GM18907 (cell line): Measurements from ENCODE around the gene MYOCOS.
"Not testable (repeated sequence)": the region's sequence is repeated elsewhere in the genome, so short reads cannot be mapped to it uniquely, and the experiment has no call there.

Source experiments
- ATAC-seq: cut with Tn5 transposase; IDR thresholded peaks from one replicate; pipeline ENCODE4 v1.9.1; 2021; ENCODE audit warnings: mild to moderate bottlenecking, moderate library complexity; ENCODE audit not compliant: unreplicated experiment

The MYOCOS gene, protein sequence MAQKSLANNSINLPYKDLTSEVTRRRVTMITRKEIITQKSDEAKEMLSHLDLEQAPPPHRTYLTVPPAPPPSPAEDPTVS

DNA sequence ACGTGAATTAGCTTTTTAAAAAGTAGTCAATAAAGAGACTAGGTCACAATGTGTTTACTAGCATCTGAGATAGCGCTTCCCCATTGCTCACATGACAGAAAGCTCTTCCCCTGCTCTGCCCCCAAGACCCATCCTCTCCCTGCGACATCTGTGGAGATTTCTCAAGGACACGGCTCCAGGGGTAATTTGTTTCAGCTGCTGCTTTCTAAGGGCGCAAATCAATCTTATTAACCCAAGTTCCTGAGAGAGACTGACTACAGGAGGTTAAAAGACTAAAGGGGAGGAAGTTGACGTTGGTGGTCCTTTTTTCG is at the start of gene MYOCOS:
Gene MYOCOS, plus strand, starts transcription at position 92 of the 311 bp plus-strand sequence. CDS start 1,641 bp downstream, outside the sequence.
- no peak for ATAC-seq

DNA sequence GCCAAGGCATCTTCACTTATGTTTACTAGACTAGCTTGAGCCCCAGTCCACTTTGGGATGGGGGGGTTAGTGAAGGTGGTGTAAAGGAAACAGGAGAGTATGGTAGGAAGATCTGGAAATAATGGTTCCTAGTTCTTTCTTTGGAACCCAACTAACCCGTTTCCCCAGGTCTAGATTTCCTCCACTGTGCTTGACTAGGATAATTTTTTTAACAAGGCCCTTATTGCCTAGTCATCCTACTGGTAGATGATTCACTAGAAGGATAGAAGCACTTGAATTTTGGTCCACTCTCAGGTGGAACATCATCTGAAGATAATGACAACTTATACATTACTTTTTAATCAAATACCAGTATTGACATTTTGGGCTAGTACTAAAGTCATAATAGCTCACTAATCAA is 45.9 kb upstream of the MYOCOS start:
- ATAC-seq, result no peak

DNA sequence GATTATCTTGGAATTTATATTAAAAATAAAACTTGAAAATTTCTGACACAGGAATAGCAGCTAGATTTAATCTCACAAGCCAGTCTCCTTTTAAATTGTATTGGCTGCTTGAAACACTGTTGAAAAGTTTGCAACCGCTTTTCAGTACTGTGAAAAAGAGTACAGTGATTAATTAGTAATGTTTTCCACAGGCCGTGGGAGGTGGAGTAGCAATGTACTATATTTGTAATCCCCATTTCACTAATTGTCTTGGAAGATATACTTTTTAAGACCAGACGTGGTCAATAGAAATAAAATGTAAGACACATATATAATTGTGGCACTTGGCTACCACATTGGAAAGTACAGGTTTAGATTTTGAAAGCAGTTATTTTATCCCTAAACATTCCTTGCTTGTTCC is 40.8 kb upstream of the MYOCOS start:
- ATAC-seq, result no peak

DNA sequence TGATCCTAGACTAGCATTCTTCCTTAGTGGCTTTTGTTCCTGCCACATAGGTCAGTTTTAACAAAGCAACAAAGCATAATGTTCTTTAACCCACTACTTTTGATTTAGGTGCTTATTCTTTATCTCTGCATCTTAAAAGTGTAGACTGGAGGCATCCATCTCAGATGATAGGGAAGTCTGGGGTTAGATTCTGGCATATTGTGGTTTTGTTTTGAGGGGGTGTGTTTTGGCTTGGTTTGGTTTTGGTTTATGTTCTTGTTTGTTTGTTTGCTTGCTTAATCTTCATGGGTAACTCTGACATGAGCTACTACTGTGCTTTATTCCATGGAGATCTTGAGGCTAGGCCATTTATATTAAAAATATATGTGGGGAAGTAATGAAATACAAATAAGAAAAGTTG is 40.3 kb upstream of the MYOCOS start:
- no peak for ATAC-seq

DNA sequence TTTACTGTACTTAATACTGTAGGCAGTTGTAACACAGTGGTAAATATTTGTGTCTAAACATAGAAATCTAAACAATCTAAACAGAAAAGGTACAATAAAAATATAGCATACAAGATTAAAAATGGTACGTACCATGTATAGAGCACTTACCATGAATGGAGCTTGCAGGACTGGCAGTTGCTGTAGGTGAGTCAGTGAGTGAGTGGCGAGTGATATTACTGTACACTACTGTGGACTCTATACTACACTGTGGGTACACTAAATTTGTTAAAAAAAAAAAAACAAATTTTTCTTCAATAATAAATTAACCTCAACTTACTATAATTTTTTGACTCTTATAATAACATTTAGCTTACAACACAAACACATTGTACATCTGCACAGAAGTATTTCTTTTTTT is 39.5 kb upstream of the MYOCOS start:
- no peak for ATAC-seq

DNA sequence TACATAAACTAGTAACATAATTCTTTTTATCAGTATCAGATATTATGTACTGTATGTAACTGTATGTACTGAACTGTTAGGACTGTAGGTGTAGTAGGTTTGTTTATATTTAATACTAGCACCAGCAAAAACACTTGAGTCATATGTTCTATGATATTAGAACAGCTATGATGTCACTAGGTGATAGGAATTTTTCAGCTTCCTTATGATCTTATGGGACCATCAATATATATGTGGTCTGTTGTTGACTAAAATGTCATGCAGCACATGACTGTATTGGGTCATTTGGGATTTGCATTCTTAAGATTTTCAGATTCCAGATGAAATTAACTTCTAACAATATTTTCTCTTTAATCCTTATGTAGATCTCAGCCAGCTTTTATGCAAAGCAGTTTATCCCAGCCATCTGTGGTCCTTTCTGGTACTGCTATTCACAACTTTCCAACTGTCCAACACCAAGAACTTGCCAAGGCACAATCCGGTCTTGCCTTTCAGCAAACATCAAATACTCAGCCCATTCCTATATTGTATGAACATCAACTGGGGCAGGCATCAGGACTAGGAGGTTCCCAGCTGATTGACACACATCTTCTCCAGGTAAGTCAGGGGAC is 38.3 kb upstream of the MYOCOS start:
- ATAC-seq, result no peak

DNA sequence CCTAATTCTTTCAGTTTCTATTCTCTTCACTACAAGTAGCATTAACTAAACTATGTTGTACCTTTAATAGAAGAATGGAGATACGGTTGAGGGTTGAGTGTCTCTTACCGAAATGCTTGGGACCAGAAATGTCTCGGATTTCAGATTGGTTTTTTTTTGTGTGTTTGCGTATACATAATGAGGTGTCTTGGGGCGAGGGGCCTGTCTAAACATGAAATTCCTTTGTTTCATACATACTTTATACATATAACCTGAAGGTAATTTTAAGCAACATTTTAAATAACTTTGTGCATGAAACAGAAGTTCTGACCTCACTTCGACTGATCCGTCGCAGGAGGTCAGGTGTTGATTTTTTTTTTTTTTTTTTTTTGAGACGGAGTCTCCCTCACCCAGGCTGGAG is 36.3 kb upstream of the MYOCOS start:
- ATAC-seq, result no peak

DNA sequence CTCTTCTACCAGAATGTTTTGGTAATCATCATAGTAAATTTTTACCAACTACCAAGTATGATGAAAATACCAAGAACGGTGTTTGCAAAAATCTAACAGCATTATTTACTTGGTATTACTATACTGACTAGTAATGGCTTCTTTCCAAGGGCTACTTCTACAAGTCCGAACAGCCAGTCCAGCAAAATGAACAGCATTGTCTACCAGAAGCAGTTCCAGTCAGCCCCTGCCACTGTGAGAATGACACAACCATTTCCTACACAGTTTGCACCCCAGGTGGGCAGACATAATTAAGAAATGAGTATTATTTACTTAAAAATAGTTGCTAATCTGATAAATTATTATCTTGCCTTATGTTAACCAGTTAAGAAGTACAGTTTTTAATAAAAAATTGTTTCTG is 33.8 kb upstream of the MYOCOS start:
- no peak for ATAC-seq

DNA sequence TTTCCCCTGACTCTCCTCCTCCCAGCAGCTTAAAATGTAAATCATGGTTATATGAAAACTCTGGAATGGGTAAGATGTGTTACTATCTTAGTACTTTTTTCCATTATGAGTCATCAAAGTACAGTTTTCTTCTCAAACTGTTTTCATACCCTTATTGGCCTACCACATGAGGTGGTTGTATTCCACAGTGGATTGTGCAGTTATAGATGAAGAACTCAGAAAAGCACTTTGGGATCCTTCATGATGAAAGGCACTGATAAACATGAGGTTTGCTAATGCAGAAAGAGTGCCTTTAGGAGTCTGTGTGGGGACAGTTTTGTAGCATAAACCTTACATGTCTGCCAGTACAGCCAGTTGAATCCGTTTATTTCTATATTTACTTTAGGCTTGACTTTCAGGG is 32.0 kb upstream of the MYOCOS start:
- ATAC-seq, result no peak

DNA sequence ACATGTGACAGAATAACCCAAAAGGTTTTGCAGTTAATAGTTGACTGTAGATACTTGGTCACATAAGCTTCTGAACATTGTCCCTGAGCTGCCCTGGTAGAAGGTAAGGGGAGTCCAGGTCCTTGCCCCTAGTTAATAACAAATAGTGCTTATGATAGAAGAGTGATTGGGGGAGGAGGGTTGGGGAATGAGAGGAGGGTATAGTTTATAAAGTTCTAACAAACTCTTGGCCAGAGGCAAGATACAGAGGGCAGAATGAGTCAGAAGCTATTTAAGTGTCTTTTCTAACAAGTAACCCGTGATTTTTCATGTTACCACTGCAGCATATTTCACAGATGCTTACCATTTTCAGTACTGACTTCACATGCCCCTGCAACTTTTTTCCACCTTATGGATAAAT is 26.7 kb upstream of the MYOCOS start:
- ATAC-seq, result no peak

DNA sequence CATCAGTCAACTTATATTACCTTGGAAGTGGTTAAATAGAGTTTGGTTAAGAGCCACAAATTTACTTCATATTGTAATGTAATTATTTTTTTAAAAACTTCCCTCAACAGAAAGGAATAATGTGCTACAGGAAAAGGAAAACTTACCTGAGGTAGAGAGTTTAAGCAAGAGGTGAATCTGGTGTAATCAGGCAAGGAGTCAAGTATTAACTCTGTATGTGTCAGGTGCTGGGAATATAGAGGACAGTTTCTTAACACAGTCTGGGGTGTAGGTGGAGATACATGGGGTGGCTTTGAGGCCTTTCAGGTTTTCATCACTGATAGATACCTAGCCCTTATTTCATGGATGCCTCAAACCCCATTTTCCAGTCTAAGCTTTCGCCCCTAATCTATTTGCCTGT is 25.9 kb upstream of the MYOCOS start:
- no peak for ATAC-seq

DNA sequence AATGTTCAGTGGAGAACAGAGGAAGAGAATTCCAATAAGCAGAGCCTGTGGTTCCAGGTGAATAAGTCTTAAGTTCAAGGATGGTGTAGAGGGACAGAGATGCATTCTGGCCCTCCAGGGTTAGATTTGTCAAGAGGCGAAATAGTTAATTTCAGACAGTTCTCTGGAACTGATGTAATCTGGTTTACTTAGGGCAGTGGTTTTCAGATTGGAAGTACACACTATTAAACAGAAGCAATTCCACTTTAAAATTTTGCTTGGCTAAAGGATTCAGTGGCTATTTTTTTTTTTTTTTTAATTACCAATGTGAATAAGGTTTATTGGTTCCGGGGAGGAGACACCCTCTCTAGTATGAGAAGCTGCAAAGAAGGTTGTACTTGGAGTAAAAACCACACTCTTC is 25.3 kb upstream of the MYOCOS start:
- ATAC-seq, result no peak

DNA sequence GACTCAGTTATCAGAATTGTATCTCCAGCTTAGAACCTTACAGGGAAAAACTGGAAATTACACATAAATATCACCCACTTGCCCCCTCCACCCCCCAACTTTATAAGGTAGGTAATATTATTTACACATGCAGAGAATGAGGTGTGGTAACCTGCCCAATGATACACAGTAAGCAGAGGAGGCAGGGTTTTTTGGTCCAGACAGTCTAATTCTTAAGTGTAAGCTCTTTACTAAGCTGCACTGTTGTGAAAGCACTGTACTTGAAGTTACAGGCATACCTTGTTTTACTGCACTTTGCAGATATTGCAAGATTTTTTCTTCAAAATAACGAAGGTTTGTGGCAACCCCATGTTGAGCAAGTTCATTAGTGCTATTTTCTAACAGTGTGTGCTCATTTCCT is 24.8 kb upstream of the MYOCOS start:
- no peak for ATAC-seq

DNA sequence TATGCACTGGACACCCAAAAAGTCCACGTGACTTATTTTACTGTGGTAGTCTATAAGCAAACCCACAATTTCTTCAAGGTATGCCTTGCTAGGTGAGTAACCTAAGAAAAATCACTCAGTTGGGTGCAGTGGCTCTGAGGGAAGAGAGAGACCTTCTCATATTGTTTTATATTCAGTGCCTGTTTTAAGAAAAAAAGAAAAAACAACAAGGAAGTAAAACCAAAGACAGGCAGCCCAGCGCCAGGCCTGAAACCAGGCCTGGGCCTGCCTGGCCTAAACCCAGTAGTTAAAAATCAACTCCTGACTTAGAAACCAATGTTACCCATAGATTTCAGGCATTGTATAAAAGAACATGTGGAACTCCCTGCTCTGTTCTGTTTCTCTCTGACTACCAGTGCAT is 21.7 kb upstream of the MYOCOS start:
- not testable (repeated sequence) for ATAC-seq

DNA sequence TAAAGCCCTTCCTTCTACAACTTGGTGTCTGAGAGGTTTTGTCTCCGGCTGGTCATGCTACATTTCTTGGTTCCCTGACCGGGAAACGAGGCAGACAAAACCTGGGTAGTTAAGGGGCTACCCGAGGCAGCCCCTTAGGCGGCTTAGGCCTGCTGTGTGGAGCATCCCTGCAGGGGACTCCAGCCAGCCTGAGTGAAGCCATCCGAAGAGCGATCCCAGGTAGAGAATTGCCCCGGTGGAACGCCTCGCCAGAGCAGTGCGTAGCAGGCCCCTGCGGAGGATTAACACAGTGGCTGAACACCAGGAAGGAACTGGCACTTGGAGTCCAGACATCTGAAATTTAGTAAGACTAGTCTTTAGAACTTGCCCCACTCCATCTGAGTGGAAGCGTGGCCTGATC is 21.2 kb upstream of the MYOCOS start:
- ATAC-seq, result no peak

DNA sequence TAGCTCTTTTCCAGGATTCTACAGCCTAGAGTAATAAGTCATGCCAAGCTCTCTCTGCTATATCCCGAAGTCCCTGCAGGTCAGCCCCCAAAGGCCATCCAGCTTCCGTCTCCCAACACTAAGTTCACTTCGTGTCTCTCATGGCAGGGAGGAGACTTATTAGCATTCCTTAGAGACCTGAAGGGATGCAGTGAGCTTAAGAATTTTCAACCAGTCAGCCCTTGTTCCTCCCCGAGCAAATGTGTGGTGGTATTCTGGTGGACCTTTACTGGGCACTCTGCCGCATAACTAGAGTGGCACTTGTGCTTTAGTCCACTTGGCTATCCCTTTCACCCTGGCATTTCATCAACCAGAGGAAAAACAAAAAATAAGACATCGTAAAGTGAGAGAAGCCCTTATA is 19.0 kb upstream of the MYOCOS start:
- ATAC-seq, result not testable (repeated sequence)

DNA sequence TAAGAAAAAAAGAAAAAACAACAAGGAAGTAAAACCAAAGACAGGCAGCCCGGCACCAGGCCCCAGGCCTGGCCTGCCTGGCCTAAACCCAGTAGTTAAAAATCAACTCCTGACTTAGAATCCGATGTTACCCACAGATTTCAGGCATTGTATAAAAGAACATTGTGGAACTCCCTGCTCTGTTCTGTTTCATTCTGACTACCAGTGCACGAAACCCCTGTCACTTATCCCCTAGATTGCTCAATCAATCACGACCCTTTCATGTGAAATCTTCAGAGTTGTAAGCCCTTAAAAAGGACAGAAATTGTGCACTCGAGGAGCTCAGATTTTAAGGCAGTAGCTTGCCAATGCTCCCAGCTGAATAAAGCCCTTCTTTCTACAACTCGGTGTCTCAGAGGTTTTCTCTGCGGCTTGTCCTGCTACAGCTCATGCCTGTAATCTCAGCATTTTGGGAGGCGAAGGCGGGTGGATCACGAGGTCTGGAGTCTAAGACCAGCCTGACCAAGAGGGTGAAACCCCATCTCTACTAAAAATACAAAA is 15.6 kb upstream of the MYOCOS start:
- ATAC-seq, result peak; percentile 71

DNA sequence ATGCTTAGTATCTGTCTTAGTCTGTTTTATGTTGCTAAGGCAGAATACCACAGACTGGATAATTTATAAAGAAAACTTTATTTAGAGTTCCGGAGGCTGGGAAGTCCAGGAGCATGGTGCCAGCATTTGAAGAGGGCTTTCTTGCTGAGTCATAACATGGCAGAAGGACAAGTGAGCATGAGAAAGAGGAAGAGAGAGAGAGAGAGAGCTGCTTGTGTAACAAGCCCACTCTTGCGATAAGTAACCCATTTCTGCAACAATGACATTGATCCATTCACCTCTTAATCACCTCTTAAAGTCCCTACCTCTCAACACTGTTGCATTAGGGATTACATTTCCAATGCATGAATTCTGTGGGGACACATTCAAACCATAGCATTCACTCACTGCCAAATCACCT is 11.7 kb upstream of the MYOCOS start:
- peak; percentile 48 for ATAC-seq

DNA sequence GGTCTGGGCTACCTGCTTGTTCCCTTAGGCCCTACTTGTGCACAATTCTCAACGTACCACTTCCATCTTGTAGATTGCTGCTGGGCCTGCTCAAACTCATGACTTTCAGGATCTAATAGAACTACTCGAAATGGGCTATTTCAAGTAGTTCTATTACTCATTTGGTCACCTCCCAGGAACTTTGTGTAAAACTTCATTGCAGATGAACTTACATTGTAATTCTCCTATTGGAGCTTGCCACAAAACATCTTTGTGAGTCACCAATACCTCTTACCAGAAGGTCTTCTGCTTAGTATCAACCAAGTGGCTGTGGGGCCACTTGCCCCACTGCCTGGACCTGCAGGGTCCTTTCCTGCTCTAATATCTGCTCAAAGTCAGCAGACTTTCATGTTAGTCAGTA is 10.7 kb upstream of the MYOCOS start:
- ATAC-seq, result no peak

DNA sequence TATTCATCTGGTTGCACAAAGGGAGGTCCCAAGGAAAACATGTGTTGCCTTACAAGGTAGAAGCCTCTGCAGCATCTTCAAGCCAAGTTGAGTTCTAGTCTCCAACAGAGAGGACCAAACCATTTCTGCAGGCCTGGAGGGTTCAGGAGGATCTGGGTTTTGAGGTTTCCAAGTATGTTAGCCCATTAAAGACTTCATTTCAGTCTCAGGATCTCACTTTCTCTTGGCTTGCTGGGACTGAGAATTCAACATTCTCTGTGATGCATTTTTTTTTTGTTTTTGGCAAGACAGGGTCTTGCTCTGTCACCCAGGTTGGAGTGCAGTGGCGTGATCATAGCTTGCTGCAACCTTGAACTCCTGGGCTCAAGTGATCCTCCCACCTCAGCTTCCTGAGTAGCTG is 8.8 kb upstream of the MYOCOS start:
- ATAC-seq, result no peak

DNA sequence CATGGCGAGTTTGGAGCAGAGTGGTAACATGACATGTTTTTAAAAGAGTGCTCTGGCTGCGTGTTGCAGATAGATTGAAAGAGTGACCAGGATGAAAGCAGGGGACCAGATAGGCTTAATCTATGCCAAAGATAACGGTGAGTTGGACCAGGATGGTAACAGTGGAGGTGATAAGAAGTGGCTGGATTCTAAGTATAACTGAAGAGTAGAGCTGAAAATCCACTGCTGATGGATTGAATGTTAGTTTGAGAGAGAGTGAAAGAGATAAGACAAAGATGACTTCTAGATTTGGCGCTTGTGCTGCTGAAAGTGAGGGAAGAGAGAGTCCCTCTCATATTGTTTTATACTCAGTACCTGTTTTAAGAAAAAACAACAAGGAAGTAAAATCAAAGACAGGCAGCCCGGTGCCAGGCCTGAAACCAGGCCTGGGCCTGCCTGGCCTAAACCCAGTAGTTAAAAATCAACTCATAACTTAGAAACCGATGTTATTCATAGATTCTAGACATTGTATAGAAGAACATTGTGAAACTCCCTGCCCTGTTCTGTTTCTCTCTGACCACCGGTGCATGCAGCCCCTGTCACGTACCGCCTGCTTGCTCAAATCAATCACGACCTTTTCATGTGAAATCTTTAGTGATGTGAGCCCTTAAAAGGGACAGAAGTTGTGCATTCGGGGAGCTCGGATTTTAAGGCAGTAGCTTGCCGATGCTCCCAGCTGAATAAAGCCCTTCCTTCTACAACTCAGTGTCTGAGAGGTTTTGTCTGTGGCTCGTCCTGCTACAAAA is 6.7 kb upstream of the MYOCOS start:
- ATAC-seq, result peak; percentile 48

DNA sequence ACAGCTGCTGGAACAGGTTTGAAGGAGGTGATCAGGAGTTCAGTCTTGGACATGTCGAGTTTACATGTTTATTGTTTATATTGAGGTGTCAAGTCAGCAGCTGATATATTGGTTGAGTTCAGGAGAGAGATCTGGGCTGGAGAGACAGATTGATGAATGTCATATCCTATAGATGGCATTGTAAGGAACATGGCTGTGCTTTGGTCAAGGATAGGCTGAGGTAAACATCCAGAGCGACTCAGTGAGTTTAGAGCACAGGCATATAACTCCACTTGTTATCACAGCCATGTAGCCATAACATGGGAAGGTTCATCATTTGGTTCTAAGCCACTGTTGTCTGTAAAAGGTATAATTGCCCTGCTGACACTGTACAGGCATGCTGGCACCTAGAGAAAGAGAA is 5.5 kb upstream of the MYOCOS start:
- ATAC-seq, result no peak
